HEK293 (cell line): ENCODE data around the gene C4orf51.

Source experiments
- BCL11B ChIP-seq: fragments of 450-650 bp; formaldehyde crosslinking; IDR thresholded peaks from 2 replicates; pipeline ENCODE4 v1.5.1; 2016; ENCODE audit warnings: low read depth, missing biosample characterization, missing genetic modification characterization
- BCL6B ChIP-seq: fragments of 450-650 bp; formaldehyde crosslinking; IDR thresholded peaks from 2 replicates; pipeline ENCODE4 v1.5.1; 2017; ENCODE audit warnings: missing biosample characterization, missing genetic modification characterization
- SP2 ChIP-seq: fragments of 450-650 bp; formaldehyde crosslinking; IDR thresholded peaks from 2 replicates; pipeline ENCODE4 v1.5.1; 2016; ENCODE audit warnings: missing biosample characterization, missing genetic modification characterization
- YY1 ChIP-seq: fragments of 450-650 bp; formaldehyde crosslinking; IDR thresholded peaks from 2 replicates; pipeline ENCODE4 v1.5.1; 2018; ENCODE audit warnings: missing biosample characterization, missing genetic modification characterization
- YY2 ChIP-seq: fragments of 450-650 bp; formaldehyde crosslinking; IDR thresholded peaks from 2 replicates; pipeline ENCODE4 v1.5.1; 2016; ENCODE audit warnings: missing biosample characterization, missing genetic modification characterization
- ZIC2 ChIP-seq: fragments of 450-650 bp; formaldehyde crosslinking; IDR thresholded peaks from 2 replicates; pipeline ENCODE4 v1.5.1; 2016; ENCODE audit warnings: missing biosample characterization, missing genetic modification characterization
- ZNF548 ChIP-seq: fragments of 450-650 bp; formaldehyde crosslinking; IDR thresholded peaks from 2 replicates; pipeline ENCODE4 v1.5.1; 2016; ENCODE audit warnings: missing biosample characterization, missing genetic modification characterization
- ZNF777 ChIP-seq: fragments of 450-650 bp; formaldehyde crosslinking; IDR thresholded peaks from 2 replicates; pipeline ENCODE4 v1.5.1; 2017; ENCODE audit warnings: missing biosample characterization, missing genetic modification characterization, borderline replicate concordance
- ZSCAN16 ChIP-seq: fragments of 450-650 bp; formaldehyde crosslinking; IDR thresholded peaks from 2 replicates; pipeline ENCODE4 v1.5.1; 2016; ENCODE audit warnings: missing biosample characterization, missing genetic modification characterization
- TF ChIP-seq, protein P1 (sequence below): fragments of 450-650 bp; formaldehyde crosslinking; IDR thresholded peaks from 2 replicates; pipeline ENCODE4 v1.5.1; 2016; ENCODE audit warnings: missing biosample characterization, missing genetic modification characterization

DNA sequence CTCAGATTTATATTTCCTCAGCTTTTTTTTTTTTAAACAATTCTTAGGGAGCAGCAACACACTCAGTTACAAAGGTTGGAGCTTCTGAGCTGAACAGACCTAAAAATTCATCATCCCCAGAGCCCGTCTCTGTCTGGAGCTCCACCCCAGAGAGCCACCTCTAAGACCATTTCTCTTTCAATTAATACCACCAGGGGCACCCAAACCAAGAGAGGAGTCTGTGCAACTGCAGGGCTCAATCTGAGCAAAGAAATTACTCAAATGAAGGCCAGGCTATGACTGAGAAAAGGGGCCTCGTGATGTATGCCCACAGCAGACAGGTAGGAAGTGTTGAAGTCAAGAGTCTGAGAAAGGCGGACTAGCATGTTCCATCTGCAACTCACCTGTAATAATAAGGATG, 95.5 kb downstream of the C4orf51 start:
- no peak for TF ChIP-seq ZNF548 (tag by site-specific recombination)
- no peak for TF ChIP-seq YY1 (tag by site-specific recombination)
- TF ChIP-seq SP2 (tag by site-specific recombination), result no peak
- no peak for TF ChIP-seq ZSCAN16 (tag by site-specific recombination)
- TF ChIP-seq, protein P1, sequence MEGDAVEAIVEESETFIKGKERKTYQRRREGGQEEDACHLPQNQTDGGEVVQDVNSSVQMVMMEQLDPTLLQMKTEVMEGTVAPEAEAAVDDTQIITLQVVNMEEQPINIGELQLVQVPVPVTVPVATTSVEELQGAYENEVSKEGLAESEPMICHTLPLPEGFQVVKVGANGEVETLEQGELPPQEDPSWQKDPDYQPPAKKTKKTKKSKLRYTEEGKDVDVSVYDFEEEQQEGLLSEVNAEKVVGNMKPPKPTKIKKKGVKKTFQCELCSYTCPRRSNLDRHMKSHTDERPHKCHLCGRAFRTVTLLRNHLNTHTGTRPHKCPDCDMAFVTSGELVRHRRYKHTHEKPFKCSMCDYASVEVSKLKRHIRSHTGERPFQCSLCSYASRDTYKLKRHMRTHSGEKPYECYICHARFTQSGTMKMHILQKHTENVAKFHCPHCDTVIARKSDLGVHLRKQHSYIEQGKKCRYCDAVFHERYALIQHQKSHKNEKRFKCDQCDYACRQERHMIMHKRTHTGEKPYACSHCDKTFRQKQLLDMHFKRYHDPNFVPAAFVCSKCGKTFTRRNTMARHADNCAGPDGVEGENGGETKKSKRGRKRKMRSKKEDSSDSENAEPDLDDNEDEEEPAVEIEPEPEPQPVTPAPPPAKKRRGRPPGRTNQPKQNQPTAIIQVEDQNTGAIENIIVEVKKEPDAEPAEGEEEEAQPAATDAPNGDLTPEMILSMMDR (tag by site-specific recombination), result no peak
- no peak for TF ChIP-seq ZIC2 (tag by site-specific recombination)
- TF ChIP-seq BCL11B (tag by site-specific recombination), result no peak
- TF ChIP-seq ZNF777 (tag by site-specific recombination), result no peak
- TF ChIP-seq BCL6B (tag by site-specific recombination), result no peak
- no peak for TF ChIP-seq YY2 (tag by site-specific recombination)
